Mammary epithelial cell (primary cell): ENCODE measurements around the gene CERS5.

Experiments
- CTCF ChIP-seq, 2 donors: IDR thresholded peaks in 1 of 2; conservative IDR thresholded peaks in 1 of 2; 2 replicates each; pipeline ENCODE4 v1.5.1; 2011 to 2012; ENCODE audit warnings: inconsistent platforms in 2 of 2, low read length in 2 of 2, mild to moderate bottlenecking in 2 of 2, control low read depth in 1 of 2, low read depth in 1 of 2; ENCODE audit not compliant: insufficient read depth in 1 of 2; ENCODE audit errors: extremely low read depth in 1 of 2
- EZH2 ChIP-seq: IDR thresholded peaks from 2 replicates; pipeline ENCODE4 v1.6.1; 2012; ENCODE audit warnings: low read length, inconsistent platforms, borderline replicate concordance

DNA sequence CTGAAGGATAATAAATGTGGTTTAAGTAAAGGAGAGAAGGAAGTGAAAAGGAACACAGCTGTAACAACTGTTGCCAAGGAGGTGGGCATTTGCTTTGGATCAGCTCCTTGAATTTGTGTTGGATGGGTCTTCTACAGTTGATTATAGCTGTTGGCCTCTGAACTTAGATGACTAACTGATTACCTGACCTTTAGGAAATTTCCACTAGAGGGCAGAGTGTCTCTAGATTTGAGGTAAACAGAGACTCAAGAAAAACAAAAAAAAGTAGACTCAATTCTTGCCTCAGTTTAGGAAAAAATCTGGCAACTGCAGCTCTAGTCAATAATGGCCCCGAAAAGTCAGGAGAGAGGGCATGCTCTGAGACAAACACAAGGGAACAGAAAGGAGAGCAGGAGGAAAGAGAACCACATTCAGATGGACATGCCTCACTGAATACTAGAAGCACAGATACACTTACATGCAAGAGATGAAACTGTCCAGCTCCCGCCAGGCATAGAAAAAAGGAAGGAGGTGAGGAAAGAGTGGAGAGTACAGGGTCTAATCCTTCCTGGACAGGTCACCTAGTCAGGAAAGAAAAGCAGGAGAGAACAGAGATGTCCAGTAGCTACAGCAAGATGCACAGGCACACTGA lies 34.5 kb downstream of the CERS5 start:
- TF ChIP-seq EZH2 (no peak), CTCF (conservative IDR thresholded peaks at IDR 0.05 in 1 of 2, IDR thresholded peaks at IDR 0.05 in 1 of 2; ENCODE audit: extremely low read depth in 1 of 2, insufficient read depth in 1 of 2, low read depth in 1 of 2, low read length in 2 of 2) (peak; percentile 29 to 46)
